Measurements from ENCODE around the gene IGF1.

The IGF1 gene

DNA sequence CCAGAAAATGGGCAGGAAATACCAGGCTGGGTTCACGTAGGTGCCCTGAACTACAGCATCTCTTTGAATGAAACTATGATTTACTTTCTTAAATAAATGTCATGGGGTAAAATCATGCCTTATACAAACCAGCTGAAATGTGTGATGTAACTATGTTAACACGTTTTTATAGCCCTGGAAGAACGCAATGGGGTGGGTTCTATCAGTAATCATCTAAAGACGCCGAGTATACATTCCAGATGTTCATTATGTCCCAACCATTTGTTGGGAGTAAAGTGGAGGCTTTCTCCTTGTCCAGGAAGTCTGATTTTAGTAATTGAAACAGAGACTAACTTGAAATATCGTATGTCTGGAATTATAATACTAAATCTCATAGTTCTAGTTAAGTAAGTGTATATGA is 16.2 kb upstream of the IGF1 start:
- no peak for DNase-seq

DNA sequence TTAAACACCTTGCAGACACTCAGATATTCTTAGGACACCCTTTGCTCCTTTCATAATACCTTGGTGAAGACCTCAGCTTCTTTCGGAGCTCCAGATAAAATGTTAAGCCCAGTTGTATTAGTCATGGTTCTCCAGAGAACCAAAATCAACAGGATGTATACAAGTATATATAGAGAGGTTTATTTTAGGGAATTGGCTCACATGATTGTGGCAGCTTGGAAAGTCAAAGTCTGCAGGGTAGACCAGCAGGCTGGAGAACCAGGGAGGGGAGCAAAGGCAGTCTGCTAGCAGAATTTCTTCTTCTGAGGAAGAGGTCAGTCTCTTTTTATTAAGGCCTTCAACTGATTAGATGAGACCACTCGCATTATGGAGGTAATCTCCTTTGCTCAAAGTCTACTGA is 6.9 kb upstream of the IGF1 start:
- DNase-seq = no peak

DNA sequence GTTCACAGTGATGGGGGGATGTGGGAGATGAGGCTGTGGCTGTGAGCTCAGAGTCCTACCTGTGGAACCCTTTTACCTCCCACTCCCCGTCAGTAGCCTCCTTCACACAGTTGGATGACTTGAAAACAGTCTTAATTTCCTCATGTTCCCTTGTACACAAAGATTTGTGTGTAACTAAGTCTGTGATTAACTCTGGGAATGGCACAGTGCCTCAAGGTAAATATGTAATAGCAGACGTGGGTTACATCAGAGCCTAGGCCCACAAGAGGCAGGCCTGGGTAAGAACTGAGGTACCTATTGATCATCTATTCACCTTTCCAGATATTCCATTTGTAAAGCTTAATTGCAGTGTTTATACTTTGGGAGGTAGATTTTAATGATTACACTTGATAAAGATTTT is 5.8 kb upstream of the IGF1 start:
- DNase-seq = no peak

DNA sequence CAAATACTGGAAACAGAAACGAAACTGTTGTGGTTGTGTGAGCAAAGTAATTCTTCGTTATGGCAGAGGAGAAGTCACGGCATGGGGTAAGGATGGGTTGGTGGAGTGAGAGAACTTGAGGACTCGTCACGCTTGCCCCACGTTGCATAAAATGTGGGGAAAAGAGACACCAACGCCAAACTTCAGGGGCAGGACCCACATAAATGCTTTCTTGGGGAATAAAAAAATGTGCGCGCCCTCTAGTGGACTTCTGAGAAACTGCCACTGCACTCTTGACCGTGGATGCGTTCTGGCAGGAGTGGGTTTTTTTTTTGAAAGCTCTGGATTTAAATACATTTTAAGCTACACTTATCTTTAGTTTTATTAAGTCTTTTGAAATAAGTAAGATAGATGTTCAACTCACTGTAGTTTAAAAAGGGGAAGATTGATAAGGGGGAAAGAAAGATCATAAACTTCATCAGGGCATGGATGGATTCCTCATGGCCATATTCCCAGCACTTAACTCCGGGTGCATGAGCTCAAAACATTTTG is 4.1 kb upstream of the IGF1 start:
- DNase-seq = peak; percentile 50

DNA sequence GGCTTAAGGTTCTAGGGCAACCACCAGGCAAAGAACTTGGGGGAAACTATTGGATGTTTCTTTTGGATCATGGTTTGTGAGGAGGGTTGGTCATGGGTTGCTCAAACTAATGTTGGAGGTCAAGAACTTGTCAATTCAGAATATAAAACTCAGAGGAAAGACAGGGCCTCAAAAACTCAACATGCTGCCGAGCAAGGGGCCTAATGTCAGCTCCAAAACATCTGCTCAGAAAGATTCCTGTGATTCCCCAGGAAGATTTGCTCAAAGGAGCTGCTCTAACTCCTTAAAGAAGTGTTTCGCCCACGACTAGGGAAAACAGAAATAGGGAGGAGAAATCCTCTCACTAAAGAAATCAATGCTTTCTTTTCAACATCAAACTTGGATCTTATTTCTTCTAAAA is 3.7 kb upstream of the IGF1 start:
- DNase-seq = no peak

DNA sequence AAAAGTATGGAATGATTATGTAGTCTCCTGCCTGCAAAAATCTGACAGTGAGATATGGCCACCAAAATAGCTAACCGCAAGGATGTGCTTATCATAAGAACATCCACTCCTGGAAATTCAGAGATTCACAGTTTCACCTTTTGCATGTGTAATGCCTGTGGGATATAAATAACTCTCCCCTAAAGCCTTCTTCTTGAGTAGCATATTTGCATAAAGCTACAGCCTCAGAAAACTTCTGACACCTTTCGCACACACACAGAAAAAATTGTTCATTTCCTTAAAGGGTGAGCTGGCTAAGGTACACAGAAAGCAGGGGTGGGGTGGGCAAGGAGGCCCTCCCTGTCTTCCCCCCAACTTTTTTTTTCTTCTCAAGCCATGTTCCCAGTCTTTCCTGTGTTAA is 3.1 kb upstream of the IGF1 start:
- DNase-seq = no peak

DNA sequence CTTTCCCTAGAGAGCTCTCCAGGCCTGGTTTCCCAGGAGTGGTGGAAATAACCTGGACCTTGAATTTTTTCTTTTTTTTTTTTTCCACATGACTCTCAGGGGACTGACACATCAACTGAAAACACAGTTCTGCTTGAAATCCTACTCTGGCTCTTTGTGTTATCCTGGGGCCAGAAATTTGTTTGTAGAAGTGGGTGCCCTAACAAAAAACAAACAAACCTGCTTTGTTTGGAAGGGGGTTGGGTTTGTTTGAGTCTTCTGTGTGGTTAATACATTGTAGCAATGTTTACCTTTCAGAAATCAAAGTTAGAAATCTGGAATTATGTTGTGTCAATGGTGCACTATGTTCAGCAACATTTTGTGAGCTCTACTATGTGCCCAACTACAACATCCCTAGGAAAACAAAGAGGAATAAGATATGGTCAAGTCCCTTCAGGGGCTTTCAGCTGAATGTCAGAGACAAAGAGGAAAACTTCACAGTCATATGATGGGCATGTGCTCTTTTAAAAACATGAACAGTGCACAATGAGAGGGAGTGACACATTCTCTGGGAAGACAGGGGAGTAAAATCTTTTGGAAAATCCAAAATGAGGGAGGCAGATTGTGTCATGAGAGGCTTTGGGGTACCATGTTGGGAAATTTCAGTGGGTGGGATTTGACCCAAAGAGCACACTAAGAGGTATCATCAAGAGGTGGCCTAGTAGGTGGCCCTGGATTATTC is 1.5 kb upstream of the IGF1 start:
- peak; percentile 58 for DNase-seq

DNA sequence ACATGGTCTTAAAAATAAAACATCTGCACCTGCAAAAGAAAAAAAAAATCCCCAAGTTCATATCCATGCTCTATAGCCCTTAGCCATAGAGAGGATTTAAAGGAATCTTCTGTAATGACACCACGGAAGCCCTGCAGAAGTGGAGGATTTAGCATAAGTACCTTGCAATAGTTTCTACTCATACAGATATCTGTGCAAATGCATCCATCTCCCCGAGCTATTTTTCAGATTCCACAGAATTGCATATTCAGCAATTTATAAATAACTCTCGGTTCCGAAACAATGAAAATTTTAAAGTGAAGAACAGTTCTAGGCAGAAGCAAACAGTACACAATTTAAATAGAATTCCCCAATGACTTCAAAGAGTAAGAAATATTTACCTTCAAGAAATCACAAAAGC is 424 bp downstream of the IGF1 start:
- DNase-seq = no peak

DNA sequence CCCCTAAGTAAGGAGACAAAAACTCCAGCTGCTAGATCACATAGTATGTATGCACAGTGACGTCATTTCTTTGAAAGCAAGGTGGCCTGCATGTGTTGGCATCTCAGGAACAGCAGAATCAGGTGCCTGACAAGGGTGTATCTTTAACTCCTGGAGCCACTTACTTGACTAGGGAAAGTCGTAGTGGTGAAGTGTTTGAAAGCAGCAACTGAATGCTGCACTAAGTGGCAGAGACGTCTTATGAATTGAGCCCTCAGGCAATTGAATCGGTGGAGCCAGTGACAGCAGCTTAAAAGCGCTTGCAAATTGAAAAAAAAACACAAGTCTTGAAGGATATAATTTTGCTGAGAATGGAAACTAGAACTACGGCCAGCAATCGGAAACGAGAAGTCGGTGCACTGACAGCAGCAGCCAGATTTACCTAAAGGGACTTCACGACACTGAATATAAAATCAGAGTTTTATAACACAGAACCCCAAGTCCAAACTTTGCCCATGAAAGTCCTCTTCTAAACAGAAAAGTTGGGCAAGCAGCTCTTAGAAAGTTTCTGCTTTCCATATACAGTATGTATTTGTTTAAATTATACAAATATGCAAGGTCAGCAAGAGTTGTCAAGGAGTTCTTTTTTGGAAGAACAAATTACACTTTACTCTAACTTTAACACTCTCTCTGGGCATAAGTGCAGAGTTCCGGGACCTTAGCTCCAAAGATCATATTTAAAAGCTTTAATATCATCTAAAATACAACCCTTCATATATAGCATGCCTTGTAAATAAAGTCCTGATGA is 1.1 kb downstream of the IGF1 start:
- peak; percentile 71 for DNase-seq

DNA sequence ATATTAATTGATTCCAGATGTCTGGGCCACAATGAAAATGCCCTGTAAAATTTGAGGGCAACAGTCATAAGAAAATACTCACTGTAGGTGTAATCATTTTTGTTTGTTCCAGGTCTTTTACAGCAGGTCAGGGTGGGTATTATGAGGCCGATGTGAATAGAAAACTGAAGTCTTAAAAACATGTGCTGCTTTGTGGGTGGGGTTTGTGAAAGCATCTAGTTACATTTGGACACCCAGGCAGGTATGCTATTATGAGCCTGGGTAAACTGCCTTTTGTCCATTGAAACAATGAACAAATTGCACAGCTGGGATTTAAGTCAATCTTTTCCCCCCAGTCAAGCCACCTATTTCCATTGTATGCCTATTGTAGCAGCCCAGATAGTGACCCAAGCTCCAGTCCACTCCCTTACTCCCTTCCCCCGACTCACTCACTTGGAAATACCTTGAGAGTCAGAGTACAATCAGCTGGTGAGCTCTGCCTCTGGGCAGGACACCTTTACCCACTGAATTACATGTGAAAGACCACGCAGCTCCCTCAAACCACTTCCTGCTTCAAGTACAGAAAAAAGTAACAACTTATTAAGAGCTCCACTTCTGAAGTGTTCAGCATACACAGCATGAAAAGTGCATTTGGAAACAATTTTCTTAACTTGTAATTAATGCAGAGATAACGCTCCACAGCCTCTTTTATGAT is 1.8 kb downstream of the IGF1 start:
- DNase-seq = peak; percentile 89

DNA sequence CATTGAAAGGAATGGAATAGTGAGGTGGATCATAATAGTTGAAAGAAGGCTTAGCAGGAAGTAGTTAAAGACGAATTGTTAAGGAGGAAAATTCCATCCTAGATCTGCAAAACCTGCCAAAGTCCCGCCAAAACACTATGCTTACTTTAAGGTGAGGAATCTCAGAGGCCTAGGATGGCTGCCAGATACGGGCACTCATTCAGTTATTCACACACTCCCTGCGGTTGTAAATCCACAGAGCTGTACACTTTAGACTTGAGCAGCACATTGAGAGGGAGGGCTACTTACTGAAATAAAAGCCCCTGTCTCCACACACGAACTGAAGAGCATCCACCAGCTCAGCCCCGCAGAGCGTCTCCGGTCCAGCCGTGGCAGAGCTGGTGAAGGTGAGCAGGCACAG is 5.0 kb downstream of the IGF1 start:
- no peak for DNase-seq

DNA sequence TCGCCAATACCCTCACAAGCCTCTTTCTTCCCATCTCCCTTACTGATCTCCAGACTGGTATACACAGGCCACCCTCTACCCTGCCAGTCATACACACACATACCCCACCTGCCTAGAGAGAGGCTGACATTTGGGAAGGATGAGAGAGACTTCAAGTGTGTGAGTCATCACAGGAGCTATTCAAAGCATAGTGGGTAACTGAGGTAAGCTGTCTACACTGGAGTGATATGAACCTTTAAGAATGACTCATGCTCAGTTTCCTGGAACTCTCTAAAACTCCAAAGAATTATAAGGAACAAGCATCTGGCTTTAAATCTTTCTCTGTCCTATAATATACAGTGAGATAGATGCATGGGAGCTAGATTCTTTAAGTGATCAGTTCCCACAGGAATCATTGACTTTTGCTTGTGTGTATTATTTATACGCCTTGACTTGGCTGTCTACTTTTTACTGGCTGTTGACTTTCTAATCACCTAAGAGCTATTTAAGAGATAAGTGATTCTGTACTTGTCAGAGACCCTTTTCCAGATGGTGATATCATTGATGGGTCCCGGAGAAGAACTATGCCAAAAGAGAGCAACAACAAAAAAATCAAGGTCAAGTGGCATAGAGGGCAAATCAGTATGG is 5.8 kb downstream of the IGF1 start:
- DNase-seq = peak; percentile 22

DNA sequence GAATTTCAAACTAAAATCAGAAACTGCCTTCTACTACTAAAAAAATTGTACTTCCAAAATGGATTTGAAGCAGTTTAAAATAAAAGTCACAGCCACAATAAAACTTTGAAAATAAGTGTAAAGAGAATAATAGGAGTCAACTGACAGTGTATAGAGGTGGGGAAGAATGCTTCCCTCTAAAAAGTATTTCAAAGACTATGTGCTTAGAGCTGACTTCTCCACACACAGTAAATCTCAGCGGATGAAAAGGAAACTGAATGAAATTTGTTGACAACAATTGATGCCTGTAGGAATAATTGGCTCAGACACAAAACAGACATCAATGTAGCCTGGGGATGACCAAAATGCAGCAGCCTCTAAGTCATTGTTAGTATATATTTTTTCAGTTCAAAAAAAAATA is 7.9 kb downstream of the IGF1 start:
- DNase-seq = no peak

DNA sequence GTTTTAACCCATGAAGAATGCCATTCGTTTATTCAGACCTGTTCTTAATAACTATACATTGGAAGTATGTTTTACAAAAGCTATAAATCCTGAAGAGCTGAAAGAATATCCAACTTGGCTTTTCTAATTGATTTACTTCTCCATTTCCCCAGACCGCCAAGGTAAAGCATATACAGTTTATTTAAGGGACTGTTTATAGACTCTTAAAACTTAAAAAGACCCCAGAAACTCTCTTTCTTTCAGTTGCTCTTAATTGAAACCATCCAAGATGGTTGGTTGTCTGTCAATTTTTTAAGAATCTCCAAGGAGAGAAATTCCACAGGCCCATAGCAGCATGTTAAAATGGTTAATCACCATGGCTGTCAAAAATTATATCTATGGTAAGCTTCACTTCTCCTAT is 8.8 kb downstream of the IGF1 start:
- no peak for DNase-seq

DNA sequence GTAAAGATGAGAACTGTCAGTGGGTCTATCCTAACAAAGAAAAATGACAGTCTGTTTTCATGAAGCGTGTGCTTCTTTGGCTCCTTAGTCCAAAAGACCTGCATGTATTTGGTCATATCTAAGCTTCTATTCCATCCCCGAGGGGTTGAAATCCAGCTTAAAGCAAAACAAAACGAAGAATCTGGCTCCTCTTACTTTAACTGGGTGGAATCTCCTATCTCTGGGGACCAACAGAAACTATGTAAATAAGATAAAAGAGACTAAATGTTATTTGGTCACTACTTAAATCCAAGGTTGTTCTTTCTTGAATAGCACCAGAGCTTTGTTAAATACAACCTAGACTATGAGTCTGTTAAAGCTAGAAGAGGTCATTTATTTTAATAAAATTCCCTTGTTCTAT is 9.4 kb downstream of the IGF1 start:
- DNase-seq = no peak

DNA sequence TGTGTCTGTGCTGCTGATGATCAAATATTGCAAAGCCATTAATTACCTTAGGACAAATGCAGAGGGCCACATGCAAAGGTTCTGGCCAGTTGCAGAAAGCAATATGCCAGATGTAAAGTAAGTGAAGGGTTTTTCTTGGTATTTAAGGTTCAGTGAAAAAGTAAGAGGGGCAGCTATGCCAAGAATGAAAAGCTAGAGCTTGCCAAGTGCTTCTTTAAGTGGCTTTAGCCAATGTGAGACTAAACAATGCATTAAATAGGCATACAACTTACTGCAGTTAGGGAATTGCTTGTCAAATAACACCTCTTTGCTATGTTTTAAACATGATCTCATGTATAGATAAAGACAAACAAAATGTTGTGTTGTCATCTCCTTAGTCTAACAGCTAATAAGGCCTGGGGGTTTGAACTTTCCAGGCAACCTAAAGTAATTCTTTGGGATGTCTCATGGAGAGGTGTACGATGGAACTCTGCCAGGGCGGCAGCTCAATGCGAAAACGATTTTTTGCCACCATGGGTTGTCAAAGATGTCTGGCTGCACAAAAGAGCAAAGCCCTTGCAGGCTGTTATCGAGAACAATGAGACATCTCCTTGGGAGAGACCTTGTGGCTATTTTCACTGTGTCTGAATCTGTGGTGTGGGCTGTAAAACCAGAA is 12.0 kb downstream of the IGF1 start:
- DNase-seq = peak; percentile 68

DNA sequence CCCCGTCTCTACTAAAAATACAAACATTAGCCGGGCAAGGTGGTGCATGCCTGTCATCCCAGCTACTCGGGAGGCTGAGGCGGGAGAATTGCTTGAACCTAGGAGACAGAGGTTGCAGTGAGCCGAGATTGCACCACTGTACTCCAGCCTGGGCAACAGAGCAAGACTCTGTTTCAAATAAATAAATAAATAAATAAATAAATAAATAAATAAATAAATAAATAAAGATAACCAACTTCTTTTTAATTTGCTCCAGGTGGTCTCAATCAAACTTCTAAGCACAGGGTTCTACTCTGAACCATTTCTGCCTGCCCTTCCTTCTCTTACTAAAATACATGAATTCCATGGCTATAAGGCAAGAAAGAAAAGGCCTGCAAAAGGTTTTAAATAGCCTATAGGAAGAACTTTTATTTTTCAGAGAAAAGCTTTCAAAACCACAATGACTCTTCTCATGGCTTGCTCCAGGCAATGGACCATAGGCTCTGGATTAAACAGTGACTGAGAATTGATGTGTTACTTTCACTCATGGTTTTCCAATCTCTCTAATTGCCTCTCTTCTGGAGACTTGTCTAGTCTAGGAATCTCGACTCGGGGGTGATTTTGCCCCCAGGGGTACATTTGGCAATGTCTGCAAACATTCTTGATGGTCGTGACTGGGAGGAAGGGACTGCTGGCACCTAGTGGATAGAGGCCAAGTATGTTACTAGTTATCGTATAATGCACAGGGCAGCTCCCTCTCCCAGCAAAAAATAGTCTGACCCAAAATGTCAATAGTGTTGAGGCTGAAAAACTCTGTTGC is 14.4 kb downstream of the IGF1 start:
- DNase-seq = no peak

DNA sequence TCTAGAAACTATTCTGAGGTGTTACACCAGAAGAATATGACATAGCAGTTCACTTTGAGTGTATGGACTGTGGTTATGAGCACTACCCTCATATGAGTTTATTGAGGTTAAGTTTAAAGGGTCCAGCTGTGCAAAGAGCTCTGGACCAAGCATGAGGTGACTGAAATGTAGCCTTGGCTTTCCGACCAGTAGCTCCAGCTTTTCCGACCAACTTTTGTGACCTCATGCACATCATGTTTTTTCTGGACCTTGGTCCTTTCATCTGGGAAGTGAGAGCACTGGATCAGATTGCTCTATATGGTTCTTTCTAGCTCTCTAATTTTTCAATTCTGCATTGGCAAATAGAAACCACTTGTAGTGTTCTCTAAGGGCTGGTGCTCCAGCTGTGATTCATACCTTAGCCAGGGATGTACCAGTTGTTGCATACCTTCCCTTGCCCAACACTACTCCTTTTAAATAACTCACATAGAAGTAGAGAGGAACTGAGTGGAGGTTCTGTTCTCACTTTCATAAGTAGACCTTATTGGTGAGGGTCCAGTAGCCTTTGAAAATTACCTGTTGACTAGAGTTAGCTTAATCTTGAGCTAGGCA is 16.6 kb downstream of the IGF1 start:
- DNase-seq = no peak

DNA sequence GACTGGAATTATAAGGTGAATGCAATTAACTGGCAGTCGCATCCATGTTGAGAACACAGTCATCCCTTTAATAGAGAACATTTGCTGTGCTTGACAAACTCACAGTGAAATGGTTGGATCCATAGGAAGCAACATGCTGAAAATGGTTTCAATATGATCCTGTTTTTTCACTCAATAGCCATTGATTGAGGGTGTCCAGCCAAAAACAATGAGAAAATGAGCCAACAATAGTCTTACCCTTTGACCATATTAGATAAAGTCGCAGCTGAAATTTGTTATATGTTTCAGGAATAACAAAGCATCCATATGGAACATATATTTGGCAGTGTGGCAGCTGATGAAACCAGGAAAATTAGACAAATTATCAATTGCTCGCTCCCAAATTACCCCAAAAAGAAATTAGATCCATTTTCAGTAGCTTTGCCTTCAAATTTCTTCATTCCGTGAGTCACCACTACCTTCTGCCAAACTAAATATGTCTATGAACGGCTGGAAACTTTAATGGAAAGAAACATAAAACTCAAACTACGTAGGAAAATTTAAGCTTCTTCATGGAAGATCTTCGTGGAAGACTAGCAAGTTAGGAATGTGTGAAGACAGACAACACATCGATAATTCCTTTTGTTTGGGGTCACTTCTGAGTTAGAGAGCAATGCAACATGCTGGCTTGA is 17.4 kb downstream of the IGF1 start:
- DNase-seq = no peak

DNA sequence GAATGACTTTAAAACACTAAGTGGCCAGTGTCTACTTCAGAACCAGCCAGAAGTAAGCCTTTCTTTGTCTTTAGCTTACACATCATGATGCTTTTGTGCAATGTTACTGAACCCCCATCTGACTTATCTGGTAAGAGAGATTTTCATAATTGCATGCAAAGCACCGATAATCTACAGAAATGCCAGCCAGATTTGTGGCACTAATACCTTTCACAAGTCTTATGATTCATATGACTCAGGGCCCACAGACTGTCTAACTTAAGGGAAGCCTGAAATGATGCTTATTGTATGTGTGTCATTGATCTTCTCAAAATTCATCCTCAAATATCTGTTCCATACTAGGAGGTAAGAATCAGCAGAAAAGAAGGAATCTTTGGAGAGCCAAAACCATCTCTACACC is 18.0 kb downstream of the IGF1 start:
- DNase-seq = no peak

DNA sequence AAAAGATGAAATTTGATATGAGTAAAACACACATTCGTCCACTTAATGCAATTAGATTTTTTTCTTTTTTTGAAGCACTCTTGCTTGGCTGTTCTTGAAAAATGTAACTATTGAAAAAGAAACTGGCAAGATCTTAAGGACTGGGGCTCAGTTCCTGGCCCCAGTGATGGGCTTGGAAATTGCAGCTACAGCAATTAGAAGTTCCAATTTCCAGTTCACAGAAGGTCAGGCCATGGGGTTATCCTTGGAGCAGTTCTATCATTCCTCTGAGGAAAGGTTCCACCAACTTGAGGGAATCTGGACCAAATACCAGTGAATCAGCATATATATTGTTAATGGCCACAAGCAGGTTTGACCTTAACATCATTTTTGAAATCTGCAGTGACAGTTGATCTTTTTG is 18.9 kb downstream of the IGF1 start:
- DNase-seq = no peak

Data from NCI-H69 (cell line).